HG02610 (cell line): ENCODE results near the gene GTF2IRD1.
"Not testable (repeated sequence)": the region's sequence is repeated elsewhere in the genome, so short reads cannot be mapped to it uniquely, and the experiment has no call there.

Source experiments
- ATAC-seq: cut with Tn5 transposase; IDR thresholded peaks from one replicate; pipeline ENCODE4 v1.9.1; 2021; ENCODE audit warnings: mild to moderate bottlenecking, moderate library complexity; ENCODE audit not compliant: unreplicated experiment

Gene GTF2IRD1

GRCh38 chr7:74485611-74486010, 31.9 kb downstream of the GTF2IRD1 start:
- ATAC-seq = no peak

- ATAC-seq = not testable (repeated sequence)
Measured at GRCh38 chr7:74488518-74489030, 34.9 kb downstream of the GTF2IRD1 start.

GRCh38 chr7:74489997-74490945, 36.6 kb downstream of the GTF2IRD1 start:
- no peak for ATAC-seq

DNA sequence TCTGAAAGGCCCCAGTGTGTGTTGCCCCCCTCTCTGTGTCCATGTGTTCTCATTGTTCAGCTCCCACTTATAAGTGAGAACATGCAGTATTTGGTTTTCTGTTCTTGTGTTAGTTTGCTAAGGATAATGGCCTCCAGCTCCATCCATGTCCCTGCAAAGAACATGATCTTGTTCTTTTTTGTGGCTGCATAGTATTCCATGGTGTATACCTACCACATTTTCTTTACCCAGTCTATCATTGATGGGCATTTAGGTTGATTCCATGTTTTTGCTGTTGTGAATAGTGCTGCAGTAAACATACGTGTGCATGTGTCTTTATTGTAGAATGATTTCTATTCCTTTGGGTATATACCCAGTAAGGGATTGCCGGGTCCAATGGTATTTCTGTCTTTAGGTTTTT, 37.8 kb downstream of the GTF2IRD1 start:
- ATAC-seq = not testable (repeated sequence)

- no peak for ATAC-seq
Measured at GRCh38 chr7:74493295-74493694, 39.6 kb downstream of the GTF2IRD1 start.

GRCh38 chr7:74494076-74494548, 40.4 kb downstream of the GTF2IRD1 start:
- ATAC-seq = no peak

DNA sequence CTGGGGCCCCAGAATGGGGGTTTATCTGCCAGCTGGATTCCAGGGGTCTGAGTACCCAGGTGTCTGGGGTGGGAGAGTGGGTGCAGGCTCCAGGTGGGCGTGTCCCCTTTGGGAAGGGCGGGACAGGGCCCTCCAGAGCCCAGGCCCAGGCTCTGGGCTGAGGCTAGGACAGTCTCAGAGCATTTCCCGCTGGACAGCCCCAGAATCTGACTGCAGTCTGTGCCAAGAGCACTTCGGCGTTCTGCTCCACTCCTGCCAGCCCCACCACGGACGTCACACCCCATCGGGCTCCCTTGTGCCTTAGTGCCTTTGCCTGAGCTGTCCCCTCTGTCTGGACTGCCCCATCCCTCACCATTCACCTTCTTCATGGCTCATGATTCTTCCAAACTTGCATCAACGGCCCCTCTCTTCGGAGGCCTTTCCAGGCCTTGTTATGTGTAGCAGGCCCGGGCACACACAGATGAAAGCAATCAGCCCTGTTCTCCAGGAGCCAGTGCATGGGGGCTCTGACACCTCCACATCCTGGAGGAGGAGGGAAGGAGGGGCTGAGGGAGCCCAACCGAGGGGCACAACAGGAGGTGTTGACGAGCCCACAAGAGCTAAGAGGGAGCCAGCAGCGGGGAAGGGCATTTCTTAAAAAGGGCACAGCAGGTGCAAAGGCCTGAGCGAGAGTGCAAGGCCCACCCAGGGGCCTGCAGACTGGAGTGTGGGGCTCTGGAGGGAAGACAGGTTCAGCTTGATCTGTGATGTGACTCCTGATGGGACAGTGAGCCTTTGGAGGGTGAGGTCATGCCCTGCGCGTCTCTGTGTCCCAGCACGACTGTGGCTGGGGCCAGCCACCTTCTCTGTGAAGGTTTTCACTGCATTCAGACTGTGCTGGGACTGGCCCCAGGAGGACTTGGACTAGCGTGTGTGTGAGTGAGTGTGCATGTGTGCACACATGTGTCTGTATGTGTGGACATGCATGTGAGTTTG, 41.7 kb downstream of the GTF2IRD1 start:
- ATAC-seq = no peak

- no peak for ATAC-seq
Measured at GRCh38 chr7:74496272-74496671, 42.6 kb downstream of the GTF2IRD1 start.

DNA sequence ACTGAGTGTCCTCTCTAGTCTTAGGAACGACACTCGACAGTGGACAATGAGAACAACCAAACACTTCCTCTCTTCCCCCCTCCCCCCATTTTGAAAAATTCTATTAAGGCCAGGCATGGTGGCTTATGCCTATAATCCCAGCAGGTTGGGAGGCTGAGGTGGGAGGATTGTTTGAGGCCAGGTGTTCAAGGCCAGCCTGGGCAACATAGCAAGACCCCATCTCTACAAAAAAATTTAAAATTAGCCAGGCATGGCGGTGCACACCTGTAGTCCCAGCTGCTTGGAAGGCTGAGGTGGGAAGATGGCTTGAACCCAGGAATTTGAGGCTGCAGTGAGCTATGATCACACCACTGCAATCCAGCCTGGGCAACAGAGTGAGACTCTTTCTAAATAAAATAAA, 43.1 kb downstream of the GTF2IRD1 start:
- not testable (repeated sequence) for ATAC-seq

- ATAC-seq = no peak
Measured at GRCh38 chr7:74498354-74498753, 44.6 kb downstream of the GTF2IRD1 start.

GRCh38 chr7:74498996-74499834, 45.5 kb downstream of the GTF2IRD1 start:
- no peak for ATAC-seq

GRCh38 chr7:74499835-74500388, 46.2 kb downstream of the GTF2IRD1 start:
- ATAC-seq = no peak

DNA sequence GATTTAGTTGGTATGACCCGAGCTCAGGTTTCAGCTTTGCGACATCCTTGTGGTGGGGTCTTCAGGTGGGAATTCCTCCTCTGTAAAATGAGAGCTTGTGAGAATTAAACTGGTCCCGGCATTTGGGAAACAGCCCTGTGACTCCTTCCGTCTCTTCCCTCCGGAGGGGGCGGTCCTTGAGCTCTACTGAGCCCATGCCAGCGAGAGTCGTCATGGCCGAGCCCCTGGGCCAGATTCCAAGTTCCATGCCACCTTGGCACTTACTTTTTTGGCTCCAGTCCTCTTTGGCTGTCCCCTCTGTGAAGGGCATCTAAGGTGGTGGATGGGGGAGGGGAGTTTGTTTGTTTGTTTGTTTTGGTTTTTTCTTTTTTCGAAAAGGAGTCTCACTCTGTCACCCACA, 47.6 kb downstream of the GTF2IRD1 start:
- ATAC-seq = no peak

GRCh38 chr7:74502216-74502891, 48.6 kb downstream of the GTF2IRD1 start:
- ATAC-seq = no peak

DNA sequence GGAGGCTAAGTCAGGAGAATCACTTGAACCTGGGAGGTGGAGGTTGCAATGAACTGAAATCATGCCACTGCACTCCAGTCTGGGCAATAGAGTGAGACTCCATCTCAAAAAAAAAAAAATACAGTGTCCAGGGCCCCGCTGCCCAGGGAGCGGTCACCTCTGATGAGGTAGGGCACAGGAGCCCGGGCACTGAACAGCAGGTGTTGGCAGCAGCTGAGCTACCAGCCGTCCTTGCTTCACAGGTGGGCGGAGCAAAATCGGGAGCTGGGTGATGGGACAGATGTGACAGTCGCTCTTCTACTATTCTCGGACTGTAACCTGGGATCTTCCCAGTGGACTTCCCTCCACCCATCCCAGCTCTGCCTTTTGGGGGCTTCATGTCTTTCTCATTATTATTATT, 49.4 kb downstream of the GTF2IRD1 start:
- ATAC-seq = no peak

DNA sequence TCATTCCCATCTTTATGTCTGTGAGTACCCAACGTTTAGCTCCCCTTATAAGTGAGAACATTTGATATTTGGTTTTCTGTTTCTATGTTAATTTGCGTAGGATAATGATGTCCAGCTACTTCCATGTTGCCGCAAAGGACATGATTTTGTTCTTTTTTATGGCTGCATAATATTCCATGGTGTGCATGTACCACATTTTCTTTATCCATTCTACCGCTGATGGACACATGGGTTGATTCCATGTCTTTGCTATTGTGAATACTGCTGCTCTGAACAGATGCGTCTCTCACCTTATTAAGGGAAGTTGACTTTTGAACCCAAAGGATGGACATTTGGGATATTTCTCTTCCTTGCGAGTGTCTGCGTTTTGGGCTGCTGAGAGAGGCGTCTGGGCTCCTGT, 50.2 kb downstream of the GTF2IRD1 start:
- no peak for ATAC-seq

- ATAC-seq = no peak
Measured at GRCh38 chr7:74505471-74506324, 52.0 kb downstream of the GTF2IRD1 start.

- ATAC-seq = no peak
Measured at GRCh38 chr7:74506325-74506724, 52.6 kb downstream of the GTF2IRD1 start.
